ENCODE measurements around the gene ARFGAP1.
A peak's percentile ranks its signal among the peaks of the same experiment; 100 is the strongest.

The ARFGAP1 gene

GRCh38 chr20:63286781-63287696 is 14.4 kb downstream of the ARFGAP1 start:
- Histone ChIP-seq H3K9me3 (ENCODE audit: severe bottlenecking) (no peaks in the 10 kb centered on the region), H3K36me3 (peaks cover 28% of the 10 kb centered on the region), H3K27ac (no peak overlapping the region), H3K27me3 (ENCODE audit: insufficient read depth, low read depth, severe bottlenecking) (no peaks in the 10 kb centered on the region), H3K4me3 (ENCODE audit: low read depth, low read length) (no peak overlapping the region)
- TF ChIP-seq CTCF (IDR thresholded peaks at IDR 0.05; ENCODE audit: low read depth, low read length), result no peak
- DNase-seq, result no peak

- DNase-seq, result no peak
- Histone ChIP-seq H3K4me3 (ENCODE audit: low read depth, low read length) (no peak overlapping the region), H3K9me3 (ENCODE audit: severe bottlenecking) (no peaks in the 10 kb centered on the region), H3K36me3 (peaks cover 25% of the 10 kb centered on the region), H3K27ac (no peak overlapping the region), H3K27me3 (ENCODE audit: insufficient read depth, low read depth, severe bottlenecking) (no peaks in the 10 kb centered on the region)
- no peak for TF ChIP-seq CTCF (IDR thresholded peaks at IDR 0.05; ENCODE audit: low read depth, low read length)
These were observed 15.3 kb downstream of the ARFGAP1 start for GRCh38 chr20:63287697-63288580.

- Histone ChIP-seq H3K4me3 (ENCODE audit: low read depth, low read length) (no peak overlapping the region), H3K9me3 (ENCODE audit: severe bottlenecking) (no peaks in the 10 kb centered on the region), H3K36me3 (peaks cover 22% of the 10 kb centered on the region), H3K27me3 (ENCODE audit: insufficient read depth, low read depth, severe bottlenecking) (no peaks in the 10 kb centered on the region), H3K27ac (0 out of 2 replicates have a peak overlapping the region, but pooled peaks have one; percentile 6)
- no peak for TF ChIP-seq CTCF (IDR thresholded peaks at IDR 0.05; ENCODE audit: low read depth, low read length)
- no peak for DNase-seq
These were observed 16.1 kb downstream of the ARFGAP1 start for GRCh38 chr20:63288581-63289251.

GRCh38 chr20:63289311-63290135 is 16.9 kb downstream of the ARFGAP1 start:
- no peak for DNase-seq
- Histone ChIP-seq H3K36me3 (peaks cover 22% of the 10 kb centered on the region), H3K27ac (0 out of 2 replicates have a peak overlapping the region, but pooled peaks have one; percentile 6), H3K9me3 (ENCODE audit: severe bottlenecking) (no peaks in the 10 kb centered on the region), H3K4me3 (ENCODE audit: low read depth, low read length) (no peak overlapping the region), H3K27me3 (ENCODE audit: insufficient read depth, low read depth, severe bottlenecking) (no peaks in the 10 kb centered on the region)
- TF ChIP-seq CTCF (IDR thresholded peaks at IDR 0.05; ENCODE audit: low read depth, low read length), result no peak

GRCh38 chr20:63290136-63290676 is 17.6 kb downstream of the ARFGAP1 start:
- Histone ChIP-seq H3K4me3 (ENCODE audit: low read depth, low read length) (no peak overlapping the region), H3K9me3 (ENCODE audit: severe bottlenecking) (no peaks in the 10 kb centered on the region), H3K27me3 (ENCODE audit: insufficient read depth, low read depth, severe bottlenecking) (no peaks in the 10 kb centered on the region), H3K27ac (no peak overlapping the region; the same call in 1 of the 2 replicates), H3K36me3 (peaks cover 22% of the 10 kb centered on the region)
- DNase-seq, result no peak
- no peak for TF ChIP-seq CTCF (IDR thresholded peaks at IDR 0.05; ENCODE audit: low read depth, low read length)

Measured in WERI-Rb-1 (cell line).